ENCODE data around the gene PALD1.

Gene PALD1

GRCh38 chr10:70478191-70479164 is at the start of gene PALD1:
PALD1 (plus strand) TSS chr10:70478767; CDS start chr10:70525952, 47,185 bp downstream.
- H3K4me1 ChIP-seq (ENCODE audit: control insufficient read depth in 1 of 2, insufficient read depth in 2 of 2, low read length in 2 of 2) = peaks cover 28 to 34% of the 10 kb centered on the region in 2 donors
- H3K36me3 ChIP-seq (ENCODE audit: control insufficient read depth in 1 of 2, insufficient read depth in 2 of 2, low read length in 2 of 2) = no peaks in the 10 kb centered on the region
- H3K9ac ChIP-seq (ENCODE audit: low read depth in 1 of 2, low read length in 2 of 2) = peak within 1 kb of the TSS; percentile 18 to 32

GRCh38 chr10:70430493-70431445 is 47.8 kb upstream of the PALD1 start:
- peaks cover 11 to 17% of the 10 kb centered on the region in 2 donors for H3K4me1 ChIP-seq (ENCODE audit: control insufficient read depth in 1 of 2, insufficient read depth in 2 of 2, low read length in 2 of 2)
- no peaks in the 10 kb centered on the region for H3K27me3 ChIP-seq (ENCODE audit: control insufficient read depth in 1 of 2, insufficient read depth in 2 of 2, low read length in 2 of 2)
- peak overlapping the region; percentile 74 for H3K27ac ChIP-seq (ENCODE audit: low read depth, low read length)
- no peaks in the 10 kb centered on the region for H3K9me3 ChIP-seq (ENCODE audit: control insufficient read depth in 1 of 2, low read length in 2 of 2)
- H3K36me3 ChIP-seq (ENCODE audit: control insufficient read depth in 1 of 2, insufficient read depth in 2 of 2, low read length in 2 of 2) = peaks cover 8 to 37% of the 10 kb centered on the region in 2 donors
- no peak overlapping the region for H3K9ac ChIP-seq (ENCODE audit: low read depth in 1 of 2, low read length in 2 of 2)
- no peak overlapping the region for H3K4me3 ChIP-seq (ENCODE audit: low read depth in 1 of 2, low read length in 2 of 2)

More at GRCh38 chr10:70478191-70479164, at the start of gene PALD1:
- no peak within 1 kb of the TSS for H3K27ac ChIP-seq (ENCODE audit: low read depth, low read length)
- peak within 1 kb of the TSS; percentile 60 for H3K4me3 ChIP-seq (ENCODE audit: low read depth in 1 of 2, low read length in 2 of 2)
- H3K9me3 ChIP-seq (ENCODE audit: control insufficient read depth in 1 of 2, low read length in 2 of 2) = no peaks in the 10 kb centered on the region
- H3K27me3 ChIP-seq (ENCODE audit: control insufficient read depth in 1 of 2, insufficient read depth in 2 of 2, low read length in 2 of 2) = peaks cover 11 to 15% of the 10 kb centered on the region in 2 donors

- Histone ChIP-seq H3K36me3 (ENCODE audit: control insufficient read depth in 1 of 2, insufficient read depth in 2 of 2, low read length in 2 of 2) (peaks cover 5 to 24% of the 10 kb centered on the region in 2 donors), H3K9me3 (ENCODE audit: control insufficient read depth in 1 of 2, low read length in 2 of 2) (no peaks in the 10 kb centered on the region), H3K27ac (ENCODE audit: low read depth, low read length) (no peak overlapping the region), H3K9ac (ENCODE audit: low read depth in 1 of 2, low read length in 2 of 2) (no peak overlapping the region), H3K4me1 (ENCODE audit: control insufficient read depth in 1 of 2, insufficient read depth in 2 of 2, low read length in 2 of 2) (peaks cover 11 to 17% of the 10 kb centered on the region in 2 donors), H3K27me3 (ENCODE audit: control insufficient read depth in 1 of 2, insufficient read depth in 2 of 2, low read length in 2 of 2) (no peaks in the 10 kb centered on the region), H3K4me3 (ENCODE audit: low read depth in 1 of 2, low read length in 2 of 2) (no peak overlapping the region)
Measured at GRCh38 chr10:70432101-70432500, 46.5 kb upstream of the PALD1 start.

GRCh38 chr10:70432561-70433263 is 45.9 kb upstream of the PALD1 start:
- H3K27me3 ChIP-seq (ENCODE audit: control insufficient read depth in 1 of 2, insufficient read depth in 2 of 2, low read length in 2 of 2) = no peaks in the 10 kb centered on the region
- peaks cover 11 to 17% of the 10 kb centered on the region in 2 donors for H3K4me1 ChIP-seq (ENCODE audit: control insufficient read depth in 1 of 2, insufficient read depth in 2 of 2, low read length in 2 of 2)
- H3K4me3 ChIP-seq (ENCODE audit: low read depth in 1 of 2, low read length in 2 of 2) = no peak overlapping the region
- H3K36me3 ChIP-seq (ENCODE audit: control insufficient read depth in 1 of 2, insufficient read depth in 2 of 2, low read length in 2 of 2) = peaks cover 5 to 18% of the 10 kb centered on the region in 2 donors
- H3K9ac ChIP-seq (ENCODE audit: low read depth in 1 of 2, low read length in 2 of 2) = no peak overlapping the region
- no peak overlapping the region for H3K27ac ChIP-seq (ENCODE audit: low read depth, low read length)
- H3K9me3 ChIP-seq (ENCODE audit: control insufficient read depth in 1 of 2, low read length in 2 of 2) = no peaks in the 10 kb centered on the region

- Histone ChIP-seq H3K36me3 (ENCODE audit: control insufficient read depth in 1 of 2, insufficient read depth in 2 of 2, low read length in 2 of 2) (peaks cover 2 to 8% of the 10 kb centered on the region in 2 donors), H3K27ac (ENCODE audit: low read depth, low read length) (no peak overlapping the region), H3K4me1 (ENCODE audit: control insufficient read depth in 1 of 2, insufficient read depth in 2 of 2, low read length in 2 of 2) (peaks cover 11 to 17% of the 10 kb centered on the region in 2 donors), H3K9ac (ENCODE audit: low read depth in 1 of 2, low read length in 2 of 2) (no peak overlapping the region), H3K4me3 (ENCODE audit: low read depth in 1 of 2, low read length in 2 of 2) (no peak overlapping the region), H3K27me3 (ENCODE audit: control insufficient read depth in 1 of 2, insufficient read depth in 2 of 2, low read length in 2 of 2) (peaks cover 4% of the 10 kb centered on the region in 2 donors), H3K9me3 (ENCODE audit: control insufficient read depth in 1 of 2, low read length in 2 of 2) (no peaks in the 10 kb centered on the region)
Measured at GRCh38 chr10:70433581-70434280, 44.8 kb upstream of the PALD1 start.

GRCh38 chr10:70435241-70436085 is 43.1 kb upstream of the PALD1 start:
- Histone ChIP-seq H3K27ac (ENCODE audit: low read depth, low read length) (no peak overlapping the region), H3K9me3 (ENCODE audit: control insufficient read depth in 1 of 2, low read length in 2 of 2) (no peaks in the 10 kb centered on the region), H3K4me3 (ENCODE audit: low read depth in 1 of 2, low read length in 2 of 2) (no peak overlapping the region), H3K9ac (ENCODE audit: low read depth in 1 of 2, low read length in 2 of 2) (no peak overlapping the region), H3K27me3 (ENCODE audit: control insufficient read depth in 1 of 2, insufficient read depth in 2 of 2, low read length in 2 of 2) (peaks cover 11 to 15% of the 10 kb centered on the region in 2 donors), H3K36me3 (ENCODE audit: control insufficient read depth in 1 of 2, insufficient read depth in 2 of 2, low read length in 2 of 2) (no peaks in the 10 kb centered on the region), H3K4me1 (ENCODE audit: control insufficient read depth in 1 of 2, insufficient read depth in 2 of 2, low read length in 2 of 2) (peaks cover 11 to 13% of the 10 kb centered on the region in 2 donors)

- H3K4me1 ChIP-seq (ENCODE audit: control insufficient read depth in 1 of 2, insufficient read depth in 2 of 2, low read length in 2 of 2) = peaks cover 0 to 12% of the 10 kb centered on the region in 2 donors
- no peak overlapping the region for H3K9ac ChIP-seq (ENCODE audit: low read depth in 1 of 2, low read length in 2 of 2)
- peaks cover 33 to 37% of the 10 kb centered on the region in 2 donors for H3K27me3 ChIP-seq (ENCODE audit: control insufficient read depth in 1 of 2, insufficient read depth in 2 of 2, low read length in 2 of 2)
- no peaks in the 10 kb centered on the region for H3K36me3 ChIP-seq (ENCODE audit: control insufficient read depth in 1 of 2, insufficient read depth in 2 of 2, low read length in 2 of 2)
- no peak overlapping the region for H3K4me3 ChIP-seq (ENCODE audit: low read depth in 1 of 2, low read length in 2 of 2)
- no peaks in the 10 kb centered on the region for H3K9me3 ChIP-seq (ENCODE audit: control insufficient read depth in 1 of 2, low read length in 2 of 2)
- H3K27ac ChIP-seq (ENCODE audit: low read depth, low read length) = no peak overlapping the region
Measured at GRCh38 chr10:70437721-70438120, 40.8 kb upstream of the PALD1 start.

- no peaks in the 10 kb centered on the region for H3K36me3 ChIP-seq (ENCODE audit: control insufficient read depth in 1 of 2, insufficient read depth in 2 of 2, low read length in 2 of 2)
- H3K27me3 ChIP-seq (ENCODE audit: control insufficient read depth in 1 of 2, insufficient read depth in 2 of 2, low read length in 2 of 2) = peaks cover 37 to 42% of the 10 kb centered on the region in 2 donors
- H3K4me3 ChIP-seq (ENCODE audit: low read depth in 1 of 2, low read length in 2 of 2) = peak overlapping the region; percentile 29 to 43
- H3K9ac ChIP-seq (ENCODE audit: low read depth in 1 of 2, low read length in 2 of 2) = no peak overlapping the region
- no peak overlapping the region for H3K27ac ChIP-seq (ENCODE audit: low read depth, low read length)
- H3K4me1 ChIP-seq (ENCODE audit: control insufficient read depth in 1 of 2, insufficient read depth in 2 of 2, low read length in 2 of 2) = peaks cover 0 to 12% of the 10 kb centered on the region in 2 donors
- H3K9me3 ChIP-seq (ENCODE audit: control insufficient read depth in 1 of 2, low read length in 2 of 2) = no peaks in the 10 kb centered on the region
Measured at GRCh38 chr10:70440296-70441160, 38.0 kb upstream of the PALD1 start.
